OCI-LY7 (cell line): ENCODE results near the gene TEX9. TPM values are rescaled to one million over a fixed set of nuclear protein-coding genes. Genes with fewer than 3 reads are reported as not detected.

ENCODE experiments used
- BruUV-seq: library from RNA; stranded (reverse); fragments of 400-500 nt; replicated peaks from 2 replicates; lab custom pipeline; 2021; lab: Mats Ljungman, UMichigan
- CTCF ChIA-PET: fragments of 300-600 bp; sonication (Branson Sonifier 250); formaldehyde crosslinking; loops from one replicate; lab custom pipeline; 2022; ENCODE audit warnings: antibody characterized with exemption; ENCODE audit not compliant: unreplicated experiment; lab: Charles Lee
- POLR2A ChIA-PET: fragments of 300-600 bp; sonication (Branson Sonifier 250); formaldehyde crosslinking; loops from one replicate; lab custom pipeline; 2022; ENCODE audit warnings: antibody characterized with exemption; lab: Charles Lee
- DNase-seq: peaks from one replicate; pipeline ENCODE4 v3.0.0-alpha.2; 2015; ENCODE audit warnings: low spot score
- H2AFZ ChIP-seq: fragments of 200-600 bp; sonication (generic), shearing (Covaris generic); 2 replicates; pipeline ENCODE4 v1.6.1; 2014; ENCODE audit warnings: mild to moderate bottlenecking, antibody characterized with exemption, low read length, moderate library complexity
- H3K27ac ChIP-seq: fragments of 200-600 bp; sonication (generic); 2 replicates; pipeline ENCODE4 v1.5.1; 2014; ENCODE audit warnings: mixed run types, low read depth, mild to moderate bottlenecking, moderate library complexity, low read length, inconsistent platforms; ENCODE audit not compliant: poor library complexity, severe bottlenecking
- H3K36me3 ChIP-seq: fragments of 200-600 bp; sonication (generic); 2 replicates; pipeline ENCODE4 v1.6.1; 2014; ENCODE audit warnings: mild to moderate bottlenecking, antibody characterized with exemption, low read length, moderate library complexity, mixed read lengths; ENCODE audit not compliant: insufficient read depth
- H3K4me1 ChIP-seq: fragments of 200-600 bp; sonication (generic); 2 replicates; pipeline ENCODE4 v1.5.1; 2014; ENCODE audit warnings: mild to moderate bottlenecking, low read length; ENCODE audit not compliant: insufficient read depth, poor library complexity, severe bottlenecking
- H3K4me2 ChIP-seq: fragments of 200-600 bp; sonication (generic); 2 replicates; pipeline ENCODE4 v1.6.1; 2014; ENCODE audit warnings: mild to moderate bottlenecking, low read length
- H3K4me3 ChIP-seq: fragments of 200-600 bp; sonication (generic); 2 replicates; pipeline ENCODE4 v1.5.1; 2014; ENCODE audit warnings: mild to moderate bottlenecking, low read depth, low read length; ENCODE audit not compliant: poor library complexity, severe bottlenecking
- H3K79me2 ChIP-seq: fragments of 200-600 bp; sonication (generic); 2 replicates; pipeline ENCODE4 v1.6.1; 2016; ENCODE audit warnings: low read depth, mild to moderate bottlenecking, low read length, moderate library complexity, mixed read lengths; ENCODE audit not compliant: insufficient read depth
- H3K9me2 ChIP-seq: fragments of 200-600 bp; sonication (generic); 2 replicates; pipeline ENCODE4 v1.6.1; 2016; ENCODE audit warnings: mild to moderate bottlenecking, low read length, mixed read lengths; ENCODE audit not compliant: insufficient read depth
- H3K9me3 ChIP-seq: fragments of 200-600 bp; sonication (generic); 2 replicates; pipeline ENCODE4 v1.6.1; 2014; ENCODE audit warnings: mild to moderate bottlenecking, mixed run types, low read length, mixed read lengths
- H4K20me1 ChIP-seq: fragments of 200-600 bp; sonication (generic); 2 replicates; pipeline ENCODE4 v1.6.1; 2014; ENCODE audit warnings: mild to moderate bottlenecking, antibody characterized with exemption, low read length, moderate library complexity, mixed read lengths; ENCODE audit not compliant: insufficient read depth
- EZH2phosphoT487 ChIP-seq: fragments of 200-600 bp; sonication (generic); IDR thresholded peaks from 2 replicates; pipeline ENCODE4 v1.6.1; 2018; ENCODE audit warnings: low read depth, borderline replicate concordance, mild to moderate bottlenecking, mixed run types, antibody characterized with exemption, low read length, moderate library complexity, mixed read lengths
- intact Hi-C: fragments of 100-400 bp; cut with micrococcal nuclease; formaldehyde crosslinking; loops from one replicate; pipeline ENCODE4 v1.10.0; 2022; ENCODE audit not compliant: unreplicated experiment
- total RNA-seq, 2 experiments: library from RNA; depleted of rRNA in 1 of 2; stranded (reverse); fragments of >200 nt in 1 of 2; shearing (Covaris generic) in 1 of 2; gene quantifications; 2 replicates each; pipeline ENCODE4 v1.2.3, GENCODE V29; 2014 to 2022
- TF ChIP-seq, protein P1 (sequence below): fragments of 200-600 bp; sonication (generic); conservative IDR thresholded peaks from 2 replicates; pipeline ENCODE4 v1.5.1; 2014; ENCODE audit warnings: mild to moderate bottlenecking, antibody characterized with exemption, low read length, moderate library complexity, mixed read lengths

TEX9 gene
- total RNA-seq, 2 experiments from 2014 or later, result 20.0 to 44.6 TPM

DNA sequence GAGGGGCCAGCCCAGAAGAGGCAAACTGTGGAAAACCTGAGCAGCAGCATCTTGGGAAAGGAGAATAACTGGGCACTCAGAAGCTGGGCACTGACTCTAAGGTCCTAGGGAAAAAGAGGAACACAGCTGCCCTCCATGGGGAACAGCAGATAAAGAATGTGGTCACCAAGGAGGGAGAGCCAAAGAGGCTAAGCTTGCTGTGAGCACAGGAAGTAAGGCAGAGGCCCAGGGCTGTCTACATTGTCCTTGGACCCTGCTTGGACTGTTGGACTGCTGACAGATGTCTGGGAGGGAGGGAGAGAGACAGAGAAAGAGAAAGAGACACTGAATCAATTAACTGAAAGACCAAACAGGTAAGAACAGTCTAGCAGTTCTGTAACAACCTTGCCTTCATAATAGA is 104.3 kb downstream of the TEX9 start:
- TF ChIP-seq EZH2phosphoT487, result no peak
- TF ChIP-seq, protein P1, sequence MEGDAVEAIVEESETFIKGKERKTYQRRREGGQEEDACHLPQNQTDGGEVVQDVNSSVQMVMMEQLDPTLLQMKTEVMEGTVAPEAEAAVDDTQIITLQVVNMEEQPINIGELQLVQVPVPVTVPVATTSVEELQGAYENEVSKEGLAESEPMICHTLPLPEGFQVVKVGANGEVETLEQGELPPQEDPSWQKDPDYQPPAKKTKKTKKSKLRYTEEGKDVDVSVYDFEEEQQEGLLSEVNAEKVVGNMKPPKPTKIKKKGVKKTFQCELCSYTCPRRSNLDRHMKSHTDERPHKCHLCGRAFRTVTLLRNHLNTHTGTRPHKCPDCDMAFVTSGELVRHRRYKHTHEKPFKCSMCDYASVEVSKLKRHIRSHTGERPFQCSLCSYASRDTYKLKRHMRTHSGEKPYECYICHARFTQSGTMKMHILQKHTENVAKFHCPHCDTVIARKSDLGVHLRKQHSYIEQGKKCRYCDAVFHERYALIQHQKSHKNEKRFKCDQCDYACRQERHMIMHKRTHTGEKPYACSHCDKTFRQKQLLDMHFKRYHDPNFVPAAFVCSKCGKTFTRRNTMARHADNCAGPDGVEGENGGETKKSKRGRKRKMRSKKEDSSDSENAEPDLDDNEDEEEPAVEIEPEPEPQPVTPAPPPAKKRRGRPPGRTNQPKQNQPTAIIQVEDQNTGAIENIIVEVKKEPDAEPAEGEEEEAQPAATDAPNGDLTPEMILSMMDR, result no peak
- BruUV-seq, result no TSS peak
- intact Hi-C loops, result no loop called here
- H3K4me3 ChIP-seq, result no peak overlapping the region
- H3K9me2 ChIP-seq, result no peaks in the 10 kb centered on the region
- no peak overlapping the region for H2AFZ ChIP-seq
- H3K36me3 ChIP-seq, result no peaks in the 10 kb centered on the region
- no peak overlapping the region for H3K27ac ChIP-seq
- no peaks in the 10 kb centered on the region for H4K20me1 ChIP-seq
- H3K79me2 ChIP-seq, result no peaks in the 10 kb centered on the region
- H3K4me2 ChIP-seq, result no peak overlapping the region
- no peaks in the 10 kb centered on the region for H3K4me1 ChIP-seq
- CTCF ChIA-PET, result no interaction called here
- no peak for DNase-seq
- no peaks in the 10 kb centered on the region for H3K9me3 ChIP-seq
- POLR2A ChIA-PET, result no interaction called here

DNA sequence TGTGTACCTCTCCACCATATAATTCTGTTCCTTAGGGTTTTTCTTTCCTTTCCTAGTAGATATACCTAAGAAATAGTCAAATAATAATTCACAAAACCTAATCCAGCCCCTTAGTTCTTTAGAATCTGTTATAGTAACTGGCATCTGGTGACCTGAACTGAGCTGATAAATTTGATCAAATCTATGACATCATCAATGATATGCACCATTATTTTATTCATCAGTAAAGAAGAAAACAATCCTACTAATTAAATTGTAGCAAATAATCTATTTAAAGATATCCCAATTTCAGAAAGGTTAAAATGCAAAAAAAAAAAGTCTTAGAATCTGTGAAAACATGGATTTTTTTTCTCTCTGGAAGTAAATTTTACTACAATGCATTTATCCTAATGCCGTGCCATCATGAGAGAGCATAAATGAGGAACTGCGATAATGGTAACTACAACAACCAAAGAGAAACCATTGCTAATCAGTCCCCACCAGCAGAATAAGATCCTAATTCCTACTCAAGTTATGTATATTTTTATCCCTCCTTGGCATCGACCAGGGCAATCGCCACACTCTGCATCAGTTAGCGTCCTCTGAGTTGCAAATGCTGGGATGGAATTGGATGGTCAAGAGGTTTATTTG is 106.3 kb downstream of the TEX9 start:
- intact Hi-C loops, result no loop called here
- CTCF ChIA-PET, result no interaction called here
- DNase-seq, result no peak
- Histone ChIP-seq H3K9me3 (no peaks in the 10 kb centered on the region), H3K9me2 (no peaks in the 10 kb centered on the region), H3K27ac (no peak overlapping the region), H3K79me2 (no peaks in the 10 kb centered on the region), H3K4me3 (no peak overlapping the region), H3K36me3 (no peaks in the 10 kb centered on the region), H3K4me2 (no peak overlapping the region), H3K4me1 (no peaks in the 10 kb centered on the region), H2AFZ (no peak overlapping the region), H4K20me1 (no peaks in the 10 kb centered on the region)
- TF ChIP-seq, protein P1, result no peak
- TF ChIP-seq EZH2phosphoT487, result no peak
- BruUV-seq, result no TSS peak
- POLR2A ChIA-PET, result no interaction called here

DNA sequence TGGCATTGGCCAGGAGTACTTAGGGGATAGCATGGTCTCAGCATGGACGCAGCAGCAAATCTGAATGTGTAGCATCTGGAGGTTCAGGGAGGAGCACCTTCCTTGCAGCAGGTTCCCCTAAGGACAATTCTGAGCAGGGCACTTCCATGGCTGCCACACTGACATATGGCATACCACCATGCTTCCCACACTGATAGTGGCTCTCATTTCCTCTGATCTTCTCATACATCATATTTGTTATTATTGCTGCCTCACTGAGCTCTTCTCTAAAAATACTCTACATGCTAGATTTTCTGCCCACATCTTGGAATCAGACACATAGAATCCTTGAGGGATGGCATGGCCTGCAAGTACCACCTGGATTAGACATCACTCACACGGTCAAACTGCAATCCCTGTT is 107.1 kb downstream of the TEX9 start:
- intact Hi-C loops, result no loop called here
- no peak overlapping the region for H3K4me2 ChIP-seq
- CTCF ChIA-PET, result no interaction called here

More for the DNA sequence above, 107.1 kb downstream of the TEX9 start:
- POLR2A ChIA-PET, result no interaction called here
- Histone ChIP-seq H4K20me1 (no peaks in the 10 kb centered on the region), H3K9me3 (no peaks in the 10 kb centered on the region), H3K79me2 (no peaks in the 10 kb centered on the region), H3K9me2 (no peaks in the 10 kb centered on the region), H2AFZ (no peak overlapping the region), H3K27ac (no peak overlapping the region), H3K4me3 (no peak overlapping the region), H3K36me3 (no peaks in the 10 kb centered on the region), H3K4me1 (no peaks in the 10 kb centered on the region)
- no TSS peak for BruUV-seq
- no peak for DNase-seq
- TF ChIP-seq, protein P1, result no peak
- no peak for TF ChIP-seq EZH2phosphoT487
